HFFc6 (cell line): ENCODE measurements around the gene SETDB1. TPM values are rescaled to one million over a fixed set of nuclear protein-coding genes. Genes with fewer than 3 reads are reported as not detected.

ENCODE experiments used
- DNase-seq: peaks from one replicate; pipeline ENCODE4 v3.0.0-alpha.2; 2018
- H3K27ac Mint-ChIP-seq: 2 replicates; pipeline ENCODE4 v1.8.0; 2020; ENCODE audit warnings: mild to moderate bottlenecking, mixed read lengths
- H3K27me3 Mint-ChIP-seq: 2 replicates; pipeline ENCODE4 v1.8.0; 2021; ENCODE audit warnings: mild to moderate bottlenecking, moderate library complexity, mixed read lengths; ENCODE audit not compliant: insufficient read depth
- H3K36me3 Mint-ChIP-seq: 2 replicates; pipeline ENCODE4 v1.8.0; 2021; ENCODE audit warnings: low read depth, mixed read lengths
- H3K4me1 Mint-ChIP-seq: 2 replicates; pipeline ENCODE4 v1.8.0; 2020; ENCODE audit warnings: low read depth, mixed read lengths
- H3K4me3 Mint-ChIP-seq: 2 replicates; pipeline ENCODE4 v1.8.0; 2020; ENCODE audit warnings: mild to moderate bottlenecking, moderate library complexity, mixed read lengths
- H3K9me3 Mint-ChIP-seq: 2 replicates; pipeline ENCODE4 v1.8.0; 2020; ENCODE audit warnings: mild to moderate bottlenecking, mixed read lengths
- CTCF ChIP-seq: fragments of 200-600 bp; sonication (generic); IDR thresholded peaks from 2 replicates; pipeline ENCODE4 v1.5.0; 2021; ENCODE audit warnings: antibody characterized with exemption, mild to moderate bottlenecking
- total RNA-seq, 6 experiments: library from RNA; stranded (reverse); fragmentation: NEBNext Ultra II Directional; extraction: Animal tissue kit (Norgen Biotek cat#: 25700); gene quantifications; 2 replicates in 1 of 6; 3 replicates in 5 of 6; pipeline ENCODE4 v1.2.3, GENCODE V29; 2021

Gene SETDB1
- total RNA-seq, 6 experiments from 2014 or later = 21.0 to 25.7 (median 23.4) TPM

- no peak for TF ChIP-seq CTCF
- Mint-ChIP-seq H3K4me1 (peaks cover 52% of the 10 kb centered on the region), H3K4me3 (peak overlapping the region; percentile 97), H3K9me3 (no peaks in the 10 kb centered on the region), H3K36me3 (peaks cover 9% of the 10 kb centered on the region; the same call in 1 of the 2 replicates), H3K27me3 (peaks cover 4% of the 10 kb centered on the region), H3K27ac (peak overlapping the region; percentile 99)
- no peak for DNase-seq
These were observed 79.7 kb downstream of the SETDB1 start for GRCh38 chr1:151005729-151006319.

- Mint-ChIP-seq H3K27me3 (peaks cover 4% of the 10 kb centered on the region), H3K4me1 (peaks cover 58% of the 10 kb centered on the region), H3K36me3 (peaks cover 11% of the 10 kb centered on the region; the same call in 1 of the 2 replicates)
These were observed 80.3 kb downstream of the SETDB1 start, which contains the start of gene MINDY1 for GRCh38 chr1:151006327-151007052. MINDY1 (minus strand) TSS chr1:151006902; CDS start chr1:151002617, 4,285 bp downstream.

GRCh38 chr1:151007853-151008243 is 81.7 kb downstream of the SETDB1 start:
- DNase-seq = no peak
- Mint-ChIP-seq H3K36me3 (peaks cover 5% of the 10 kb centered on the region; the same call in 1 of the 2 replicates), H3K27ac (peak overlapping the region; percentile 99), H3K4me3 (peak overlapping the region; percentile 97), H3K4me1 (peaks cover 55% of the 10 kb centered on the region), H3K27me3 (peaks cover 2% of the 10 kb centered on the region), H3K9me3 (no peaks in the 10 kb centered on the region)
- no peak for TF ChIP-seq CTCF

More at GRCh38 chr1:151006327-151007052, 80.3 kb downstream of the SETDB1 start, which contains the start of gene MINDY1:
- no peaks in the 10 kb centered on the region for H3K9me3 Mint-ChIP-seq
- peak within 1 kb of the TSS; percentile 99 for H3K27ac Mint-ChIP-seq
- peak; percentile 89 for DNase-seq
- H3K4me3 Mint-ChIP-seq = peak within 1 kb of the TSS; percentile 97
- TF ChIP-seq CTCF = peak; percentile 53

GRCh38 chr1:151008244-151009205 is 82.4 kb downstream of the SETDB1 start, which contains the start of gene PRUNE1:
PRUNE1 (plus strand) TSS chr1:151008449; CDS start chr1:151008633, 184 bp downstream.
- no peak; the same call in 1 of the 2 replicates for TF ChIP-seq CTCF
- H3K27me3 Mint-ChIP-seq = peaks cover 2% of the 10 kb centered on the region
- no peaks in the 10 kb centered on the region for H3K9me3 Mint-ChIP-seq
- H3K4me1 Mint-ChIP-seq = peaks cover 58% of the 10 kb centered on the region
- H3K27ac Mint-ChIP-seq = peak within 1 kb of the TSS; percentile 99
- DNase-seq = peak; percentile 98
- peaks cover 5% of the 10 kb centered on the region; the same call in 1 of the 2 replicates for H3K36me3 Mint-ChIP-seq
- H3K4me3 Mint-ChIP-seq = peak within 1 kb of the TSS; percentile 97

- no peaks in the 10 kb centered on the region for H3K9me3 Mint-ChIP-seq
- no peak for TF ChIP-seq CTCF
- peak overlapping the region; percentile 97 for H3K4me3 Mint-ChIP-seq
- peak overlapping the region; percentile 99 for H3K27ac Mint-ChIP-seq
- H3K36me3 Mint-ChIP-seq = peaks cover 5% of the 10 kb centered on the region; the same call in 1 of the 2 replicates
- peak; percentile 61 for DNase-seq
- peaks cover 61% of the 10 kb centered on the region for H3K4me1 Mint-ChIP-seq
- H3K27me3 Mint-ChIP-seq = peaks cover 2% of the 10 kb centered on the region
These were observed 83.0 kb downstream of the SETDB1 start for GRCh38 chr1:151009206-151009587.
